ENCODE measurements around the gene SV2B. TPM values are rescaled to one million over a fixed set of nuclear protein-coding genes. Genes with fewer than 3 reads are reported as not detected.

Gene SV2B
- total RNA-seq, 1 experiment from 2014 or later = not detected

DNA sequence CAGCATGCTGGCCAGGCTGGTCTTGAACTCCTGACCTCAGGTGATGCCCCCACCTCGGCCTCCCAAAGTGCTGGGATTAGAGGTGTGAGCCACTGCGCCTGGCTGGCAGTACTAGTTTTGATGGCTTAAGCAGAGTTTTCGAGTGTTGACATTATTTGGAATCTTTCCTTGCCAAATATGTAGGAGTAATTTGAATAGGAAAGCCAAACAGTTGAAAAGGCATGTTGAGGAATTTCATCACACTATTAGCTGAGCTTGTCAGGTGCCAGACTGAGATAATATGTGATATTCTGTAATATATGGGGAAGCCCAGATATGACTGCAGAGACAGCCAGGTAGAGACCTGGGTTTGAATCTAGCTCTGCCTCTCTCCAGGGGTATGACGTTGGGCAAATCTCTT, 109.3 kb downstream of the SV2B start:
- ChIA-PET POLR2A (ENCODE audit: unreplicated experiment) (no interaction called here), CTCF (no interaction called here)
- no TSS peak for BruUV-seq (replicated peaks)
- no peaks in the 10 kb centered on the region for H3K9me2 ChIP-seq (replicated peaks; ENCODE audit: low read length)
- DNase-seq (no peak), ATAC-seq (no peak)
- H3K4me2 ChIP-seq (ENCODE audit: low read length) = no peak overlapping the region
- TF ChIP-seq EZH2 (IDR thresholded peaks at IDR 0.05; ENCODE audit: low read length, unreplicated experiment) (no peak), EZH2phosphoT487 (IDR thresholded peaks at IDR 0.05; ENCODE audit: borderline replicate concordance, low read length) (no peak)
- TF ChIP-seq, protein P1, sequence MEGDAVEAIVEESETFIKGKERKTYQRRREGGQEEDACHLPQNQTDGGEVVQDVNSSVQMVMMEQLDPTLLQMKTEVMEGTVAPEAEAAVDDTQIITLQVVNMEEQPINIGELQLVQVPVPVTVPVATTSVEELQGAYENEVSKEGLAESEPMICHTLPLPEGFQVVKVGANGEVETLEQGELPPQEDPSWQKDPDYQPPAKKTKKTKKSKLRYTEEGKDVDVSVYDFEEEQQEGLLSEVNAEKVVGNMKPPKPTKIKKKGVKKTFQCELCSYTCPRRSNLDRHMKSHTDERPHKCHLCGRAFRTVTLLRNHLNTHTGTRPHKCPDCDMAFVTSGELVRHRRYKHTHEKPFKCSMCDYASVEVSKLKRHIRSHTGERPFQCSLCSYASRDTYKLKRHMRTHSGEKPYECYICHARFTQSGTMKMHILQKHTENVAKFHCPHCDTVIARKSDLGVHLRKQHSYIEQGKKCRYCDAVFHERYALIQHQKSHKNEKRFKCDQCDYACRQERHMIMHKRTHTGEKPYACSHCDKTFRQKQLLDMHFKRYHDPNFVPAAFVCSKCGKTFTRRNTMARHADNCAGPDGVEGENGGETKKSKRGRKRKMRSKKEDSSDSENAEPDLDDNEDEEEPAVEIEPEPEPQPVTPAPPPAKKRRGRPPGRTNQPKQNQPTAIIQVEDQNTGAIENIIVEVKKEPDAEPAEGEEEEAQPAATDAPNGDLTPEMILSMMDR (conservative IDR thresholded peaks at IDR 0.05; ENCODE audit: low read depth, low read length) = no peak
- H3F3A ChIP-seq (ENCODE audit: low read length, unreplicated experiment) = no peaks in the 10 kb centered on the region
- H3K36me3 ChIP-seq (ENCODE audit: low read depth, low read length) = no peaks in the 10 kb centered on the region
- intact Hi-C loops (cut with micrococcal nuclease) = no loop called here
- H3K9ac ChIP-seq (ENCODE audit: low read length) = no peak overlapping the region
- H3K9me3 ChIP-seq (ENCODE audit: low read length) = no peaks in the 10 kb centered on the region
- H4K20me1 ChIP-seq (ENCODE audit: low read length) = no peaks in the 10 kb centered on the region
- H2AFZ ChIP-seq (ENCODE audit: low read length) = no peak overlapping the region
- H3K4me1 ChIP-seq (ENCODE audit: insufficient read depth, low read length) = no peaks in the 10 kb centered on the region
- H3K4me3 ChIP-seq (ENCODE audit: low read length) = no peak overlapping the region
- H3K27me3 ChIP-seq (ENCODE audit: low read length) = peaks cover 58% of the 10 kb centered on the region
- no peaks in the 10 kb centered on the region for H3K79me2 ChIP-seq (ENCODE audit: low read length)
- no peak overlapping the region for H3K27ac ChIP-seq (ENCODE audit: low read length)

DNA sequence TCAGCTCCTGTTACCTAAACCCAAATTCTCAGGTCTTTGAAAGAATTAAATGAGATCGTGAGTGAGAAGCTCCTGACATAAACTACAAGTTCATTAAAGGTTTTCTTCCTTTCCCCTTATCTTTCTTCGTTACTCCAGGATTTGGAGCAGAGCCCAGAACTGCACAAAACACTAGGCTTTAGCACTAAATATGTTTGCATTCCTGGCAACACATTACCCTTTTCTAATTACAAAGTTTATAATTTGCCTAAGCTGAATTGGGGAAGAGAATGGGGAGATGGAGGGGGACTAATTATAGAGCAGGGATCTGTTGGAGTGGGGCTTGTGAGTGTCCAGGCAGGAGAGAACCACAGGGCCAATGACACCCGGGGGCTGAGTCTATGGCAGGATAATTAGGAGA, 109.7 kb downstream of the SV2B start:
- H3K4me1 ChIP-seq (ENCODE audit: insufficient read depth, low read length) = no peaks in the 10 kb centered on the region
- POLR2A ChIA-PET (ENCODE audit: unreplicated experiment) = no interaction called here
- no peaks in the 10 kb centered on the region for H4K20me1 ChIP-seq (ENCODE audit: low read length)
- H3K36me3 ChIP-seq (ENCODE audit: low read depth, low read length) = no peaks in the 10 kb centered on the region
- ATAC-seq (no peak), DNase-seq (no peak)
- H3K9me3 ChIP-seq (ENCODE audit: low read length) = no peaks in the 10 kb centered on the region
- TF ChIP-seq EZH2phosphoT487 (IDR thresholded peaks at IDR 0.05; ENCODE audit: borderline replicate concordance, low read length) = no peak
- no peak overlapping the region for H3K4me3 ChIP-seq (ENCODE audit: low read length)
- no peak overlapping the region for H3K27ac ChIP-seq (ENCODE audit: low read length)
- no peak overlapping the region for H3K4me2 ChIP-seq (ENCODE audit: low read length)
- H3K79me2 ChIP-seq (ENCODE audit: low read length) = no peaks in the 10 kb centered on the region
- no peak overlapping the region for H2AFZ ChIP-seq (ENCODE audit: low read length)
- H3K27me3 ChIP-seq (ENCODE audit: low read length) = peaks cover 56% of the 10 kb centered on the region
- H3K9me2 ChIP-seq (replicated peaks; ENCODE audit: low read length) = no peaks in the 10 kb centered on the region
- H3F3A ChIP-seq (ENCODE audit: low read length, unreplicated experiment) = no peaks in the 10 kb centered on the region
- BruUV-seq (replicated peaks) = no TSS peak
- CTCF ChIA-PET = no interaction called here
- no peak overlapping the region for H3K9ac ChIP-seq (ENCODE audit: low read length)
- intact Hi-C loops (cut with micrococcal nuclease) = no loop called here

DNA sequence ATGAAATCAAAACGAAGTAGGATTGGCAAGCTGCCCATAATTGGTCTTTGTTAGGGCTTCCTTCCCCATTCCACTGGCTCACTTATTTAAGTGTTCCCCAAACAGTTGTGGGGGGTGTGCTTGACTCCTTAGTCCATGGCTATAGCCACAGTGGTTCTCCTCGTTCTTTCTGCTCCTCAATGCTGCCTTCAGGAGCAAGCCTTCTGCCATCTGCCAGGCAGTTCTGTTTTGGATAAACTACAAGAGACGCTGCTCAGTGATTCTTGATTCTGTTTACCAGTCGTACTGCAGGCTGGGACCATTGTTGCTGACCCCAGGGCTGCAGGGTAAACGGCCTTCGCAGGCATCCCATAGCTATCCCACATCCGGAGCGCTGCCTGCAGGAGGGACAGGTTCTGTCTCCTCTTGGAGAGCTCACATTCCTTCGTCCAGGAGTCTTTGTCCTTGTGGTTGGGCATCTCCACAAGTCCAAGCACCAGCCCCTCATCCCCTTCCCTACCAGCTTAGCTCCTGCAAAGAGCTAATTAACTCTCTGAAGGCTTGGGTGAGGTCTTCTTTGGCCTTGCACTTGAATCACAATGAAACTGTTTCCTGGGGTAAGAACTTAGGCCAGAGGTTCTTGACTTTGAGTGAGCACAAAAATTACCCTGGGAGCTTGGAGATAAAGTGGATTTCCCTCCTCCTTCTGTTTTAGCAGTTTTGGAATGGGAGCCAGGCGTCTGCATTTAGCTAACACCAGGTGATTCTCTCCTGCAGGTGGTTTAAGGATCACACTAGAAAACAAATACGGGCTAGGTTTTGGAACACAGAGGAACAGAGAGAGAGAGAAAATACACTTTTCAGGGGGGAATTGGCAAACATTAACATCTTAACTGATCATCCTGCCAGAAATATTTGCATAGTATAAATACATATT, 114.9 kb downstream of the SV2B start:
- CTCF ChIA-PET = no interaction called here
- H3K79me2 ChIP-seq (ENCODE audit: low read length) = no peaks in the 10 kb centered on the region
- TF ChIP-seq, protein P1 (conservative IDR thresholded peaks at IDR 0.05; ENCODE audit: low read depth, low read length) = no peak
- no peak for TF ChIP-seq EZH2phosphoT487 (IDR thresholded peaks at IDR 0.05; ENCODE audit: borderline replicate concordance, low read length)
- no peak for TF ChIP-seq EZH2 (IDR thresholded peaks at IDR 0.05; ENCODE audit: low read length, unreplicated experiment)
- no peaks in the 10 kb centered on the region for H4K20me1 ChIP-seq (ENCODE audit: low read length)
- intact Hi-C loops (cut with micrococcal nuclease) = no loop called here
- H3K9me2 ChIP-seq (replicated peaks; ENCODE audit: low read length) = no peaks in the 10 kb centered on the region
- H3K4me2 ChIP-seq (ENCODE audit: low read length) = no peak overlapping the region
- DNase-seq (no peak), ATAC-seq (no peak)
- POLR2A ChIA-PET (ENCODE audit: unreplicated experiment) = no interaction called here
- no peaks in the 10 kb centered on the region for H3F3A ChIP-seq (ENCODE audit: low read length, unreplicated experiment)
- H3K27ac ChIP-seq (ENCODE audit: low read length) = no peak overlapping the region
- no TSS peak for BruUV-seq (replicated peaks)
- no peaks in the 10 kb centered on the region for H3K4me1 ChIP-seq (ENCODE audit: insufficient read depth, low read length)
- H3K27me3 ChIP-seq (ENCODE audit: low read length) = peaks cover 24% of the 10 kb centered on the region
- no peaks in the 10 kb centered on the region for H3K36me3 ChIP-seq (ENCODE audit: low read depth, low read length)
- no peak overlapping the region for H2AFZ ChIP-seq (ENCODE audit: low read length)
- H3K9ac ChIP-seq (ENCODE audit: low read length) = no peak overlapping the region
- H3K4me3 ChIP-seq (ENCODE audit: low read length) = no peak overlapping the region
- no peaks in the 10 kb centered on the region for H3K9me3 ChIP-seq (ENCODE audit: low read length)
